HL-60 (cell line): ENCODE measurements around the gene ZMIZ1.
A peak's percentile ranks its signal among the peaks of the same experiment; 100 is the strongest.

ENCODE experiments used
- DNase-seq, 2 experiments: peaks; one replicate each; pipeline ENCODE4 v3.0.0-alpha.2; 2010 to 2020; ENCODE audit warnings: low read depth in 1 of 2, low spot score in 1 of 2
- H3K27ac ChIP-seq: fragments of 250-450 bp; sonication (Bioruptor Pico); replicated peaks from 2 replicates; pipeline ENCODE4 v1.5.1; 2020; ENCODE audit warnings: mild to moderate bottlenecking, moderate library complexity
- H3K27me3 ChIP-seq: fragments of 250-450 bp; sonication (Bioruptor Pico); 2 replicates; pipeline ENCODE4 v1.5.1; 2021; ENCODE audit warnings: mild to moderate bottlenecking, moderate library complexity; ENCODE audit not compliant: insufficient read depth, poor library complexity, severe bottlenecking
- H3K4me3 ChIP-seq: replicated peaks from 2 replicates; pipeline ENCODE4 v1.5.1; 2011; ENCODE audit warnings: mild to moderate bottlenecking, control low read depth, low read length; ENCODE audit not compliant: insufficient read depth
- CTCF ChIP-seq: IDR thresholded peaks from one replicate; pipeline ENCODE4 v1.5.1; 2011; ENCODE audit warnings: low read length, control low read depth, inconsistent platforms; ENCODE audit not compliant: insufficient read depth
- GABPA ChIP-seq: IDR thresholded peaks from 2 replicates; pipeline ENCODE4 v1.6.1; 2012; ENCODE audit warnings: low read depth
- POLR2AphosphoS5 ChIP-seq: IDR thresholded peaks from 2 replicates; pipeline ENCODE4 v1.6.1; 2012; ENCODE audit warnings: low read depth
- REST ChIP-seq: IDR thresholded peaks from 2 replicates; pipeline ENCODE4 v1.6.1; 2012; ENCODE audit warnings: low read depth; ENCODE audit not compliant: insufficient replicate concordance
- SPI1 ChIP-seq: IDR thresholded peaks from 2 replicates; pipeline ENCODE4 v1.6.1; 2012; ENCODE audit warnings: low read depth, mild to moderate bottlenecking, borderline replicate concordance

Gene ZMIZ1

GRCh38 chr10:79149345-79149661 lies 80.5 kb downstream of the ZMIZ1 start:
- DNase-seq = no peak
- Histone ChIP-seq H3K27me3 (no peaks in the 10 kb centered on the region), H3K4me3 (no peak overlapping the region), H3K27ac (peak overlapping the region; percentile 4; the same call in 1 of the 2 replicates)
- TF ChIP-seq GABPA (no peak), SPI1 (no peak), REST (no peak), CTCF (no peak), POLR2AphosphoS5 (no peak)

DNA sequence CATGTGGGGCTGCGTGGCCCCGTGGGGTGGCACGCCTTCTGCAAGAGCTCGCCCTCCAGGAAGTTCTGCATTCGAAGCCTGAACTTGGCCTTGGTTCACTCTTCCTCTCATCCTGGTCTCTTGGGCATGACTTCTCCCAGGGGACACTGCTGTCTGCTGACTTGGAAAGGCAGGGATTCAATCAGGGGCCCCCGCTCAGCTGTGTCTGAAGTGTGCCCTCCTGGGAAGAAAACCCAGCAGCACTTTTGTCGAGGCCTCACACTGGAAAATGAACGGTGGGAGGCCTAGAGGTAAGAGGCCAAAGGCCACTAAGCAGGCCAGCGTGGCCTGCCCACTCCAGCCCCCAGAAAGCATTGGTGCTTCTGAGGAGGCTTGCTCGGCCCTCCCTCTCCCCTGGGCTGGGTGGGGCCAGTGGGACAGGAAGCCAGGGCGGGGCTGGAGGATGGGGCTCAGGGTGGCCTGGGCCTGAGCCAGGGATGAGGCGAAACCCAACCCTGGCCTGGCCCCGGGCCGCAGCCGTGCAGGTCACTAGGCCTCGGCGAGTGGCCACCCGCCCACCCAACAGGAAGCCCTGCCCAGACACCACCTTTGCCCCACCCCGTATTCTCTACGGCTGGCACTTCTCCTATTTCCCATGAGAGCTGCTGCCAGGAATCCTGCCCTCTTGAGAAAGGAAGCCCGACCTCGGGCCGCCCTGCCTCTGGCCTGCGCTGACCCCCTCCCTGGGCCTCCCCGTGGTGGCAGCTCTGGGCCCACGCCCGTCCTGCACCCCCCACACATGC lies 81.1 kb downstream of the ZMIZ1 start:
- Histone ChIP-seq H3K27ac (peak overlapping the region; percentile 4; the same call in 1 of the 2 replicates), H3K4me3 (no peak overlapping the region), H3K27me3 (no peaks in the 10 kb centered on the region)
- TF ChIP-seq SPI1 (peak; percentile 30; the same call in 1 of the 2 replicates), REST (no peak)
- DNase-seq = peak in 1 of 2 experiments; percentile 25

GRCh38 chr10:79150444-79150754 lies 81.6 kb downstream of the ZMIZ1 start:
- H3K27me3 ChIP-seq = no peaks in the 10 kb centered on the region
- no peak overlapping the region for H3K4me3 ChIP-seq
- TF ChIP-seq GABPA (no peak), REST (no peak), CTCF (no peak), POLR2AphosphoS5 (no peak), SPI1 (no peak)
- no peak for DNase-seq
- H3K27ac ChIP-seq = peak overlapping the region; percentile 4; the same call in 1 of the 2 replicates
